GM21619 (cell line): ENCODE measurements around the gene CRIP2.
A peak's percentile ranks its signal among the peaks of the same experiment; 100 is the strongest.

Source experiments
- ATAC-seq: cut with Tn5 transposase; IDR thresholded peaks from one replicate; pipeline ENCODE4 v1.9.1; 2021; ENCODE audit not compliant: unreplicated experiment

Gene CRIP2

GRCh38 chr14:105487449-105487985 is 12.9 kb downstream of the CRIP2 start:
- ATAC-seq = no peak

- no peak for ATAC-seq
Observed at GRCh38 chr14:105487986-105488777, 13.6 kb downstream of the CRIP2 start.

- no peak for ATAC-seq
Observed at GRCh38 chr14:105488781-105489541, 14.3 kb downstream of the CRIP2 start.

- no peak for ATAC-seq
Observed at GRCh38 chr14:105489542-105490266, 15.1 kb downstream of the CRIP2 start.

GRCh38 chr14:105490267-105490571 is 15.6 kb downstream of the CRIP2 start:
- ATAC-seq = peak; percentile 3

GRCh38 chr14:105490572-105491365 is 16.1 kb downstream of the CRIP2 start, which contains the start of gene TEDC1:
Gene TEDC1 (plus strand): TSS chr14:105491246. CDS start chr14:105491376, 130 bp downstream.
- ATAC-seq = peak; percentile 58

- no peak for ATAC-seq
Observed at GRCh38 chr14:105491366-105491973, 16.8 kb downstream of the CRIP2 start.

- no peak for ATAC-seq
Observed at GRCh38 chr14:105492031-105492970, 17.7 kb downstream of the CRIP2 start.

- ATAC-seq = no peak
Observed at GRCh38 chr14:105492971-105493871, 18.6 kb downstream of the CRIP2 start.

- no peak for ATAC-seq
Observed at GRCh38 chr14:105493921-105494605, 19.4 kb downstream of the CRIP2 start.

GRCh38 chr14:105494606-105494929 is 19.9 kb downstream of the CRIP2 start:
- ATAC-seq = no peak

GRCh38 chr14:105495101-105495989 is 20.7 kb downstream of the CRIP2 start:
- no peak for ATAC-seq

- no peak for ATAC-seq
Observed at GRCh38 chr14:105495990-105496830, 21.6 kb downstream of the CRIP2 start.

GRCh38 chr14:105496831-105497591 is 22.4 kb downstream of the CRIP2 start:
- ATAC-seq = no peak
